ENCODE measurements around the gene SNCB.
"Not testable (repeated sequence)": the region's sequence is repeated elsewhere in the genome, so short reads cannot be mapped to it uniquely, and the experiment has no call there.

SNCB gene

DNA sequence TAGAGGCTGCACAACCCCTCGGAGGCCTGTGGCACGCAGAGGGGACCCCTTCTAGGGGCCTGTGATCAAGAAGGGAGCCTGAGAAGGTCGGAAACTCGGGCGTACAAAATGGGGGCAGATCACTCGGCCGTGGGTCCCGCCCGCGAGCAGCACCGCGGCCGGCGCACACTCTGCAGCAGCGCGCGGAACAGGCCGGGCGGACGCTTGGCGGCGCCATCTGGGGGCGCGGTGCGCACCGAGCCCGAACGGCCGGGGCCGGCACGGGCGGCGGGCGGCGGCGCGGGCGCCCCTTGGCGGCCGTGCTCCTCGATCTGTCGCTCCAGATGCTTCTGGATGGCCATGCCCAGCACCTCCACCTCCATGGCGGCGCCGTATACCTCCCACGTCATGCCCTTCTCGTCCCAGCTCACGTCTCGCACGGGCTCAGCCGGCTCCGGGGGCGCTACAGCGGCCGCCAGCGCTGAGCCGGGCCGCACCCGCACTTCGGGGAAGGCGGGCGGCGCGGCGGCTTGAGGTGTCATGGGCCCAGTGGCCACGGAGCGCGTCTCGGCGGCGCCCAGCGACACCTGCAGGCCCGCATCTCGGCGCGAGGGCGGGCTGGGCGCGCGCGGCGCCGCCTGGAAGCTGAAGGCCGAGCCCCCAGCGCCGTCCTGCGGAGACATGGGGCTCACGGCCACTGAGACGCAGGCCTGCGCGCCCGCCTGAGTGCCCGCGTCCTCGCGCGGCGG is 33.5 kb downstream of the SNCB start:
- DNase-seq: peak; percentile 37

DNA sequence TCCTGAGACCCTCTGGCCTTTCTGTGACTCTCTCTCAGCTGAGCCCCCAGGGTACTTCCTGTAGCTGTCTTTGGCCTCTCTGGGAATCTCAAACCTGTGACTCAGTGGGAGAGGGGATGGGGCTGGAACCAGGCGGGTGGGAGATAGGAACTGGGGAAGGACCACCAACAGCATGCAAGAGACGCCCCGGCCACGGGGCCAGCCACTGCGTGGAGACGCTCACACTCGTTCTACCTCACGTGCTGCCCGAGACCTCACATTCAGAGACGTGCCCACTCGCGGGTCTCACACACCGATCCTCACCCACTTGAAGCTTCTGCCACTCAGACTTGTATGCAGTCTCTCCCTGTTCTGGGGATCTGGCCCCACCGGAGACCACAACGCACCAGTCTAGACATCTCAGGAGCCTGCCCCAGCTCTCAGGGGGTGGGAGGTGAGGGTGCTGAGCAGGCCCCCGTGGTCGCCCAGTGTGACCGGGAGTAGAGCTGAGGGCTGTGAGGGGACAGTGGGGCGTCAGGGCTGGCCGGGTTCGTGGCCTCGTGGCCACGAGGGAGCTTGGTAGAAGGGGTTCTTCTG is 34.2 kb downstream of the SNCB start:
- DNase-seq: no peak

DNA sequence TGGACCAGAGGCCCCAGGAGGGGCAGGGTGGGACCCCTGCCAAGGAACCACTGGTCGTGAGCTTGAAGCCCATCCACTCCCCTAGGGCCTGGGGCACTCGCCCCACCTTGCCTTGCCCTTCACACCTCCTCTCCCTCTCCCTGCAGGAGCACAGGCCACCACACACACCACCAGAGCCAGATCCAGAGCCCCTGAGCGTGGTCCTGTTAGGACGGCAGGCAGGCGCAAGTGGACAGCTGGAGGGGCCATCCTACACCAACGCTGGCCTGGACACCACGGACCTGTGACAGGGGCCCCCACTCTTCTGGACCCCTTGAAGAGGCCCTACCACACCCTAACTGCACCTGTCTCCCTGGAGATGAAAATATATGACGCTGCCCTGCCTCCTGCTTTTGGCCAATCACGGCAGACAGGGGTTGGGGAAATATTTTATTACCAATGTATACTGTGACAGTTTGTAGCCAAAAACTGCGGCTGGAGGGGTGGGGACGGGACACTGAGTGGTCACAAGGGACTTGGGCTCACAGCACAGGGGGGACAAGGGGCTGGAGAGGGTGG is 34.9 kb downstream of the SNCB start:
- no peak for DNase-seq

DNA sequence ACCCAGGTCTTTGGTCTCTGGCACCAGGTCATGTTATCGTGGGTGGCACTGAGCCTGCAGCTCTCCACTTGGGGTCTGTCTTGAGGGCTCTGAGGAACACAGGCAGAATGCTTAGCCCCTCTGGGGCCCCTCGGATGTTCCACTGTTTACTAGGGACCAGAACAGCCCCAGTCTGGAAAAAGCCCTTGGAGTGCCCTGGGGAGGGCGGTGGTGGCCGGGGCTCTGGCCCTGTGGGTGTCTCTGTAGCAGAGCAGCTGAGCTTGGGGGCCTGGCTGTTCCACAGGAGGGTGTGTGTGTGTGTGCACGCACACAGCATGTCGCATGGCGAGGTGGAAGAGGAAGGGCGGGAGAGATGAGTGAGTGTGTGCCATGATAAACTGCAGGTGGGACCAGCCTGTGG is 35.8 kb downstream of the SNCB start:
- DNase-seq: no peak

DNA sequence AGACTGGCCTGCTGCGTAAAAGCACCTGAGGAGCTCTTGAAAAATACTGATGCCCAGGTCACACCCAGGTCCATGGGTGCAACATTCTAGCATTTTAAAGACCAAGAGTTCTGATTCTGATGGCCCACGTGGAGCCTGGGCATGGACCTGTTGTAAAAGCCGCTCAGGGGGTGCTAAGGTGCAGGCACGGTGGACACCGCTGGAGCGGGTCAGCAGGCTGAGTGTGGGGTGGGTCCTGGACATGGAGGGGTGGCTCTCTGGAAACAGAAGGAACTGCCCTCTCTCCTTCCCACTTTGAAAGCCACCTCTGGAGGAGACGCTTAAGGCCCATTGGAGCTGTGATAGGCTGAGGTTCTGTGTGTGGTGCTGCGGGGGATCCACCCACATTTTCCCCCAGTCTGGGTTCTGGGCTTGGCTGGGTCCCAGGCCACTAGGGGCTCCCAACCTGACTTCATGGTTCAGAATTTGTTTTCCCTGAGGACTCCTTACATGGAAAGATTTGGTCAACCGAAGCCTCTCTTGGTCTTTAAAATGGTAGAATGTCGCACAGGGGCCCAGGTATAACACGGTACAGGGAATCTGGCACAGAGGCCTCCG is 37.0 kb downstream of the SNCB start:
- no peak for DNase-seq

DNA sequence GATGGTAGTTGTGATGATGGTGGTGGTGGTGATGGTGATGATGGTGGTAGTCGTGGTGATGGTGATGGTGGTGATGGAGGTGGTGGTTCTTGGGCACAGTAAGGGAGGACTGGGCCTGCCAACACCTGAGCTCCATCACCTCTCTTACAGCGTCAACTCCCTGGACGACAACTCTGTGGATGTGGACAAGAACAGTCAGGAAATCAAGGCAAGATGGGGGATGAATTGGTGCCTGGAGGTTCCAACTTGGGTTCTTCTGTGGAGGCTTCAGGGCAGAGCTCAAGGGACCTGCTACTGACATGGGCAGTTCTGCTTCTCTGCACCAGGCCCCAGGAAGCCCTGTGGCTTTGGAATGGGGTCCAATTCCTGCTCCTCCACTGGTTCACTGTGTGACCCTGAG is 37.8 kb downstream of the SNCB start:
- DNase-seq: no peak

DNA sequence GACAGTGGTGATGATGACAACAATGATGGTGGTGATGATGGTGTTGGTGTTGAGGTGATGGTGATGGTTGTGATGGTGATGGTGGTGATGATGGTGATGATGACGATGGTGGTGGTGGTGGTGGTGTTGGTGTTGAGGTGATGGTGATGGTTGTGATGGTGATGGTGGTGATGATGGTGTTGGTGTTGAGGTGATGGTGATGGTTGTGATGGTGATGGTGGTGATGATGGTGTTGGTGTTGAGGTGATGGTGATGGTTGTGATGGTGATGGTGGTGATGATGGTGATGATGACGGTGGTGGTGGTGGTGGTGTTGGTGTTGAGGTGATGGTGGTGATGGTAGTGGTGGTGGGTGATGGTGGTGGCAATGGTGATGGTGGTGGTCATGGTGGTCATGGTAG is 38.7 kb downstream of the SNCB start:
- not testable (repeated sequence) for DNase-seq

DNA sequence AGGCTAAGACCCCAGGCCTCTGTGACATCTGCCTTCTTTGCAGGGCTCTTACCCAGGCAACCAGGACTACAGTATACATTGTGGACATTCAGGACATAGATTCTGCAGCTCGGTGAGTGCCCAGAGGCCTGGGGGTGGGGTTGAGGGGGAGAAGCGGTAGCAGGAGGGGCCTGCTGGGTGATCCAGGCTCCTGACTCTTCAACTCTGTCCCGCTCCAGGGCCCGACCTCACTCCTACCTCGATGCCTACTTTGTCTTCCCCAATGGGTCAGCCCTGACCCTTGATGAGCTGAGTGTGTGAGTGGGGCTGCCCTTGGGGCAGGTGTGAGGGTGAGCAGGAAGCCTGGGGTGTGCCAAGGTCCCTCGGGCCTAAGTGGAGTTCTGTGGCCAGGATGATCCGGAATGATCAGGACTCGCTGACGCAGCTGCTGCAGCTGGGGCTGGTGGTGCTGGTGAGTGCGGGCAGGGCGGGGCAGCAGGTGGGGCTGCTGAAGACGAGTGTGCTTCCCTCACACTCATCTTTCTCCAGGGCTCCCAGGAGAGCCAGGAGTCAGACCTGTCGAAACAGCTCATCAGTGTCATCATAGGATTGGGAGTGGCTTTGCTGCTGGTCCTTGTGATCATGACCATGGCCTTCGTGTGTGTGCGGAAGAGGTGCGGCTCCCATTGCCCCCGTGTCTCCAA is 40.2 kb downstream of the SNCB start:
- no peak for DNase-seq

DNA sequence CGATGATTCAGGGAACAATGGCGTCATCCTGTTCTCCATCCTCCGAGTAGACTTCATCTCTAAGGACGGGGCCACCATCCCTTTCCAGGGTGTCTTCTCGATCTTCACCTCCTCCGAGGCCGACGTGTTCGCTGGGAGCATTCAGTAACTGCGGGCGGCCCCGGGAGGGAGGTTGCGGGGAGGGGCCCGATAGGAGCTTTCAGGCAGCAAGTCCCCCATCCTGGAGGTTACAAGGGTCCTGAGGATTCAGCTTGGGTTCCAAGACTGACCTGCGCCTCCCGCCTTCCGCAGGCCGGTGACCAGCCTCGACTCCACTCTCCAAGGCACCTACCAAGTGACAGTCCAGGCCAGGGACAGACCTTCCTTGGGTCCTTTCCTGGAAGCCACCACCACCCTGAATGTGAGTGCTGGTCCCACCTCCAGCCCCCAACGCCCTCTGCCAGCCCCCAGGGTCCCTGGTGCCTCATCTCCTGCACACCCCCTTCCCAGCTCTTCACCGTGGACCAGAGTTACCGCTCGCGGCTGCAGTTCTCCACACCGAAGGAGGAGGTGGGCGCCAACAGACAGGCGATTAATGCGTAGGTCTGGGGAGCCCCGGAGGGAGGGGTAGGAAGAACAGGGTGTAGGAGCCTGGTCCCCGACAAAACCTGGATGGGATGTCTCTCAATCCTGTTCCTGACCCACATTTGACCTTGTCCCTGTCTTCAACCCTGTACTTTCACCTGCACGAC is 41.1 kb downstream of the SNCB start:
- no peak for DNase-seq

DNA sequence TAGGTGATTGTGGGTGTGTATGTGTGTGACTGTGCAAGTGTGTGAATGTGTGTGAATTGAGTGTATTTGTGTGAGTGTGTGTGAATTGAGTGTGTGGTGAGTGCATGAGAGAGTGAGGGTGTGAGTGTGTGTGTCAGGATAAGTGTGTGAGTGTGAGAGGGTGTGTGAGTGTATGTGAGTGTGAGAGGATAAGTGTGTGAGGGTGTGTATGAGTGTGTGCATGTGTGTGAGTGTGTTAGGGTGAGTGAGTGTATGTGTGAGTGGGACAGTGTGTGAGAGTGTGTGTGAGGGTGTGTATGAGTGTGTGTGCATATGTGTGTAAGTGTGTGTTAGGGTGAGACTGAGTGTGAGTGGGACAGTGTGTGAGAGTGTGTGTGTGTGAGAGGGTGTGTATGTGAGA is 42.0 kb downstream of the SNCB start:
- DNase-seq: no peak

DNA sequence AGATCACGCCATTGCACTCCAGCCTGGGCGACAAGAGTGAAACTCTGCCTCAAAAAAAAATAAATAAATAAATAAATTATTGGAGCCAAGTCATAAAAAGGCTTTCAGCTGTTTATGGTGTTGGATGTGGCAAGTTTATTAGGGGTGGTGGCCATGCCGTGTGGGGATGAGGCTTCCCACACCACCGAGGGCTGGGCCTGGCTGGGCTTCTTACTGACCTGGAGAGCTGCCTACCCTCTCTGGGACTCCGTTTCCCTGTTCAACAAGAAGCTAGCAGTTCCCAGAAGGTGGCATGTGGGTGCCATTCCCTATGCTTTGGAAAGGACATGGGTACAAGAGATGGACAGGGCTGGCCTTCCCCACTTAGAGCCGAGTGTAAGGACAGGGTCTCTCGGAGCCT is 42.9 kb downstream of the SNCB start:
- no peak for DNase-seq

DNA sequence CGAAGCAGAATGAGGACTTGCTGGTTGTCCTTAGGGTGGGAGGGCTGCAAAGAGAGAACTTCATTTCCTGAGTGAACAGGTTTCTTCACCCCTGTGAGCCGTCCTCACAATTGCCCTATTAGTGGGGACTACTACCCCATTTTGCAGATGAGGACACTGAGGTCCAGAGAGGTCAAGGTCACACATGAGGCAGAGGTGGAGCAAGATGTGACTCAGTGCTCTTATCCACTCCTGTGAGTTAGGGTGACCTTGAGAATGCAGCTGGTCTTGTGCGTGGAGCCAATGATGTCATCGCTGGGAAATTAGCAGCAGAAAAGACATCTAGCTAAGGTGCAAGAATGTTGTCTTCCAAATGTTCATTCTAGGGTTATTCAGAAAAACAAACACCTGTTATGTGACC is 47.3 kb downstream of the SNCB start:
- DNase-seq: no peak

DNA sequence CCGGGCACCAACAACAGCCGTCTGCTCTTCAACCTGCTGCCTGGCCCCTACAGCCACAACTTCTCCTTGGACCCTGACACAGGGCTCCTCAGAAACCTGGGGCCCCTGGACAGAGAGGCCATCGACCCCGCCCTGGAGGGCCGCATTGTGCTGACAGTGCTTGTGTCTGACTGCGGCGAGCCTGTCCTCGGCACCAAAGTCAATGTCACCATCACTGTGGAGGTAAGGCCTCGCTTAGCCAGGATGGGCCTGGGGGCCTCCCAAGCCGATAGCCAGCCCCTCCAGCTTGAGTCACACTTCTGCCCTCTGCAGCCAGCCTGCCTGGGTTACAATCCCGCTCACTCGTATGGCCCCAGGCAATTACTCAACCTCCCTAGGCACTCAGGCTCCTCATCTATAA is 49.0 kb downstream of the SNCB start:
- DNase-seq: no peak

DNA sequence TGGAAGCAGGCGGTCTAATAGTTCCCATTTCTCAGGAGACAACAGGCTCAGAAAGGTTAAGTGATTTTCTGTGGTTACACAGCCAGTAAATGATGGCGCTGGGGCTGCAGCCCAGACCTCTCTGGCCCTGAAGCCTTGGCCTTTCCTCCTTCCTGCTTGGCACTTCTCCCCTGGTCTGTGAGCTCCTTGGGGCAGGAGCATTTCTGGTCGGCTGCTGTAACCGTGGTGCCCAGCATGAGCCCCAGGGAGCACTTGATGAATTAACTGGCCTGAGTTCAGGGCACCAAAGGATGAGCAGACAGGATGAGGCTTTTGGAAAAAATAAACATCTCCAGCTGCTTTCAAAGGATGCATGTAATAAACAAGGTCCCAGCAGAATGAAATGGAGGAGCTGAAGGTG is 51.0 kb downstream of the SNCB start:
- no peak for DNase-seq

DNA sequence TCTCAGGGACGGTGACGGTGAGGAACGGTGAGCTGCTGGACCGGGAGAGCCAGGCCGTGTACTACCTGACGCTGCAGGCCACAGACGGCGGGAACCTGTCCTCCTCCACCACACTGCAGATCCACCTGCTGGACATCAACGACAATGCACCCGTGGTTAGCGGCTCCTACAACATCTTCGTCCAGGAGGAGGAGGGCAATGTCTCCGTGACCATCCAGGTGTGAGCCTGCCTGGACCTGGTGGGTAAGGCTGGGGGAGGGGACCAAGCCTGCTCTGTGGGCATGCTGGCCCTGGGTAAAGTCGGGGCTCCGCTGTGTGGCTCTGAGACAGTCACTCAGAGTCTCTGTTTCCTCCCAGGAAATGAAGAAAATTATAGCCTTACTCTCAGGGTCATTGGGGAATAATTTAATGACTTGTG is 51.9 kb downstream of the SNCB start:
- DNase-seq: peak; percentile 27

DNA sequence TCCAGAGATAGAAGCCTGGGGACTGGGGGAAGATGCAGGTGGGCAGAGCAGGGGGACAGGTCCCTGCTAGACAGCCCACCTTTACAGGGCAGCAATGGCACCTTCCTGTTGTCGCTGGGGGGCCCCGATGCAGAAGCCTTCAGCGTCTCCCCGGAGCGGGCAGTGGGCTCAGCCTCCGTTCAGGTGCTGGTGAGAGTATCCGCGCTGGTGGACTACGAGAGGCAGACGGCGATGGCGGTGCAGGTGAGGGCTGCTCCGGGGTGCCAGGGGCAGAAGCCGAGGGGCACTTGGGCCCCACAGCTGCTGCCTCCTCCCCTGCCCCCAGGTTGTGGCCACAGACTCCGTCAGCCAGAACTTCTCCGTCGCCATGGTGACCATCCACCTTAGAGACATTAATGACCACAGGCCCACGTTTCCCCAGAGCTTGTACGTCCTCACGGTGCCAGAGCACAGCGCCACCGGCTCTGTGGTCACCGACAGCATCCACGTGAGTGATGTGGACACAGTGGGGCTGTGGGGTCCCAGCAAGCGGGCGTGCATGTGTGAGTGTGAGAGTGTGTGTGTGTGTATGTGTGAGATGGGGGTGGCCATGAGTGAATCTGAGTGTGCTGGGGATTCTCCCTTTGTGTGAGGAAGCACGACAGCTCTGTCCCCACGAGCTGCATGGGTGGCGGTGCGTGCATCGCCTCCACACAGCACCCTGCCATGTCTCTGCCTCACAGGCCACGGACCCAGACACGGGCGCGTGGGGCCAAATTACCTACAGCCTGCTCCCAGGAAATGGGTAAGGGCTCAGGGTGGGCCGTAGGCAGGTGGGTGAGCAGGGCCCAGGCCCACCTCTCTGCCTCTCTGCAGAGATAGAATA is 52.8 kb downstream of the SNCB start:
- no peak for DNase-seq

DNA sequence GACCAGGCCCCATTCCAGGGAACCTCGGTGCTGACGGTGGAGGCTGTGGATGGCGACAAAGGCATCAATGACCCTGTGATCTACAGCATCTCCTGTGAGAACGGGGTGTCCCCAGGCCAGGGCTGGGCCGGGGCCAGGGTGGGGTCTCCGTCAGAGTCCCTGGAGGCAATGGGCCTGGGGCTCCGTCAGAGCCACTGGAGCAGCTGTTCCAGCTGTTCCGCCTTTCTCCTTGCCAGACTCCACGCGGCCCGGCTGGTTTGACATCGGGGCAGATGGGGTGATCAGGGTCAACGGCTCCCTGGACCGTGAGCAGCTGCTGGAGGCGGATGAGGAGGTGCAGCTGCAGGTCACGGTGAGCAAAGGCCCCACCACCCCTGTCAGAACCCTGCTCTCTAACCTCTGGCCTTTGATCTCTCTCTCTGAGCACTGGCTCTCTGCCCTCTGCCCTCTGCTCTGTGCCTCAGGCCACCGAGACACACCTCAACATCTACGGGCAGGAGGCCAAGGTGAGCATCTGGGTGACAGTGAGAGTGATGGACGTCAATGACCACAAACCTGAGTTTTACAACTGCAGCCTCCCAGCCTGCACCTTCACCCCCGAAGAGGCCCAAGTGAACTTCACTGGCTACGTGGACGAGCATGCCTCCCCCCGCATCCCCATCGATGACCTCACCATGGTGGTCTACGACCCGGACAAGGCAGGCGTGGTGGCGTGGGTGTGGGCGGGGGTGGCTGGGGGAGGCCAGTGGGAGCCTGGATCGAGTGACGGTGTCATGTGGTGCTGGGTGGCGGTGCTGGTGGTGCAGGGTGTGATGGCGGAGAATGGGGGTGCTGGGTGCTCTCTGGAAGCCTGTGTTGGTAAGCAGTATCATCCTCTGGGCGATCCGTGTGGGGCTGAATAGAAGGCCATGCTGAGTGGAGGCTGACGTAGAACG is 54.6 kb downstream of the SNCB start:
- no peak for DNase-seq

DNA sequence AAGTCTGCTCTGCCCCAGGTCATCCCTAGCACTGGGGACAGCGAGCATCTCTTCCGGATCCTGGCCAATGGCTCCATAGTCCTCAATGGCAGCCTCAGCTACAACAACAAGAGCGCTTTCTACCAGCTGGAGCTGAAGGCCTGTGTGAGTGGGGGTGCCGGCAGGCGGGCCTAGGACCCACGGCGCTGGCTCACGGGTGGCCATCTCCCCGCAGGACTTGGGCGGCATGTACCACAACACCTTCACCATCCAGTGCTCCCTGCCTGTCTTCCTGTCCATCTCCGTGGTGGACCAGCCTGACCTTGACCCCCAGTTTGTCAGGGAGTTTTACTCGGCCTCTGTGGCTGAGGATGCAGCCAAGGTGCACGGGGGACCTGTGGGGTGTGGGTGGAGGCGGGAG is 55.3 kb downstream of the SNCB start:
- no peak for DNase-seq

DNA sequence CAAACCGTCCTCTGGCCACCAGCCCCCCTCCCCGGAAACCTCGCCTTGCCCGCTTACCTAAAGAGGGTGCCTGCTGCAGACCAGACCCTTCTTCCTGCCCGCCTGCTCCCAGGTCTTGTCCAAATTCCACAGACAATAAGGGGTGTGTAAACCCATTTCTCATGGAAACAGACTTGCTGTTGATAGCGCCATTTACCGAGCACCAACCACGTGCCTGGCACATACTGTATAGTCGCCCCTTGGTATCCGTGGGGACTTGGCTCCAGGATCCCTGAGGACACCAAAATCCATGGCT is 56.1 kb downstream of the SNCB start:
- no peak for DNase-seq

DNA sequence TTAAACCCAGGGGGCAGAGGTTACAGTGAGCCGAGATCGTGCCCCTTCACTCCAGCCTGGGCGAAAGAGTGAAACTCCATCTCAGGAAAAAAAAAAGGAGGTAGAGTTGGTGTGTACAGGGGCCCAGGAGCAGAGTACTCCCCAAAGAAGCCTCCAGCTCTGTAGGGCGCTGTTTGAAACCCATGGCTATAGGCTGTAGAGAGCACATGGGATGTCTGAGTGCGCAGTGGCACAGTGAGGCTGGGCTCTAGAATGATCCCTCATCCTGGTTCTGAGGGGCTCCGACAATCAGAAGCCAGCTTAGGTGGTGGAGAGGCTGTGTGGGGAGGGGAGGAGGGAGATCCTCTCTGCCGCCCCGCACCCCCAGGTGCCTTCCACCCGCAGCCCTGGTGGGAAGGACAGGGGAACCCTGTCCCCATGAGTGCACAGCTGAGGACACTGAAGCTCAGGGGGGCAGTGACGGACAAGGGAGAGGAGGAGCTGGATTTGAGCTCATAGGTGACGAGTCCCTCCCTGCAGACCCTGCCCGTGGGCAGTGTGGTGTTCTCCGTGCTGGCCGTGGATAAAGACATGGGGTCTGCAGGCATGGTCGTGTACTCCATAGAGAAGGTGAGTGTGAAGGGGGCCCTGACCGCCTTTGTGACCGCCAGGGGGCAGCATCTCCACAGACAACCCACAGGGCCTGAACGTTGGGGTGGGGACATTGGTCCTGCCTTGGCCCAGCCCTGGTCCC is 56.6 kb downstream of the SNCB start:
- DNase-seq: peak; percentile 42

All from fibroblast of skin of right biceps (primary cell).